Fibroblast of skin of back (primary cell): Measurements from ENCODE around the gene CBFB.
A peak's percentile ranks its signal among the peaks of the same experiment; 100 is the strongest.
"Not testable (repeated sequence)": the region's sequence is repeated elsewhere in the genome, so short reads cannot be mapped to it uniquely, and the experiment has no call there.

ENCODE experiments used
- DNase-seq: peaks from one replicate; pipeline ENCODE4 v3.0.0-alpha.2; 2013

Gene CBFB

DNA sequence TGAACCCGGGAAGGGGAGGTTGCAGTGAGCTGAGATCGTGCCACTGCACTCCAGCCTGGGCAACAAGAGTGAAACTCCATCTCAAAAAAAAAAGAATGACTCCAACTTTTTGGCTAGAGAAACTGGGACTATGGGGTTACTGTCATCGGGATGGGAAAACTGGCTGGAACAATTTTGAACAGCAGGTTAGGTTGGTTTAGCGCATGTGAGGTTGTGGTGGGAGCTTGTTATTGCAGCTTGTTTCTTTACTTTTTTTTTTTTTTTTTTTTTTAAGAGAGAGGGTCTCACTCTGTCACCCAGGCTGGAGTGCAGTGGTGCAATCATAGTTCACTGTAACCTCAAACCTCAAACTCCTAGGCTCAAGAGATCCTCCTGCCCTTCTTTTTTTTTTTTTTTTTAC lies 12.6 kb downstream of the CBFB start:
- DNase-seq, result not testable (repeated sequence)

DNA sequence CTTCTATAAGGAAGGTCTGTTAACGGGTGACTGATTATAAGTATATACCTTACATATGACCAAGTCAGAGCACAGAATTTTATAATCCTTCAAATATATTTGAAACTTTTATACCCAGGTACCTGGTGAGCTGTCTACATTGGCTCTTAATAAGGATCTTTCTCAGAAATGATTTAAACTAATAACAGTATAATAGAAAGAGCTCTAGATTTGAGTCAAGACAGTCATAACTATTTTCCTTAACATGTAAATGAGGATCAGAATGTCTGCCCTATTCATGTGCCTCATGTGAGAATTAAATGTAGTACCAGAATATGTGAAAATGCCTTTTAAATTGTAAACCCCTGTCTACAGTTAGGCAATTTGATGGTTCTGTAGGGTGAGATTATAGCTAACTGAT lies 14.5 kb downstream of the CBFB start:
- DNase-seq, result no peak

DNA sequence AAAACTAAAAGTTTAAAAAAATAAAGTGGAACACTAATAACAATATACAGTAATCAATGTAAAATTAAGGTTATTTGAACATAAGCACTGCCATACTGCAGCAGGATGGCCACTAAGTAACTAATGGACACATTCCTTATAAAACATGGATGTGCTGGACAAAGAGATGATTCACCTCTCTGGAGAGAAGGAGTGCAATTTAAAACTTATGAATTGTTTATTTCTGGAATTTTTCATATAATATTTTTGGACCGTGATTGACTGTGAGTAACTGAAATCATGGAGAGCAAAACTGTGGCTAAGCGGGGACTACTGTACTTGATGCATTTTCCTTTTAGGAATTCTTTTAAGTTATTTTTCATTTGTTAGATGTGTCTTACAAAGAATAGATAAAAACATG lies 21.8 kb downstream of the CBFB start:
- DNase-seq, result peak; percentile 63

DNA sequence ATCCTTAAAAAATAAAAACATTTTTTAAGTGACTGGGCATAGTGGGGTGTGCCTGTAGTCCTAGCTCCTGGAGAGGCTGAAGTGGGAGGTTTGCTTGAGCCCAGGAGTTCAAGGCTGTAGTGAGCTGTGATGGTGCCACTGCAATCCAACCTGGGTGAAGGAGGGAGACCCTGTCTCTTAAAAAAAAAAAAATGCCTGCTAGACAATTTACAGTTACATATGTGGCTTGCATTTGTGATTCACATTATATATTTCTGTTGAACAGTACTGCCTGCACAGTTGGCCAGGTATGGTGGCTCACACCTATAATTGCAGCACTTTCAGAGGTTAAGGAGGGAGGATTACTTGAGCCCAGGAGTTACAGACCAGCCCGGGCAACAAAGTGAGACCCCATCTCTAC lies 23.4 kb downstream of the CBFB start:
- DNase-seq, result no peak

- DNase-seq, result no peak
These were observed 24.9 kb downstream of the CBFB start for GRCh38 chr16:67053767-67054334.

GRCh38 chr16:67054901-67055300 lies 26.0 kb downstream of the CBFB start:
- no peak for DNase-seq

DNA sequence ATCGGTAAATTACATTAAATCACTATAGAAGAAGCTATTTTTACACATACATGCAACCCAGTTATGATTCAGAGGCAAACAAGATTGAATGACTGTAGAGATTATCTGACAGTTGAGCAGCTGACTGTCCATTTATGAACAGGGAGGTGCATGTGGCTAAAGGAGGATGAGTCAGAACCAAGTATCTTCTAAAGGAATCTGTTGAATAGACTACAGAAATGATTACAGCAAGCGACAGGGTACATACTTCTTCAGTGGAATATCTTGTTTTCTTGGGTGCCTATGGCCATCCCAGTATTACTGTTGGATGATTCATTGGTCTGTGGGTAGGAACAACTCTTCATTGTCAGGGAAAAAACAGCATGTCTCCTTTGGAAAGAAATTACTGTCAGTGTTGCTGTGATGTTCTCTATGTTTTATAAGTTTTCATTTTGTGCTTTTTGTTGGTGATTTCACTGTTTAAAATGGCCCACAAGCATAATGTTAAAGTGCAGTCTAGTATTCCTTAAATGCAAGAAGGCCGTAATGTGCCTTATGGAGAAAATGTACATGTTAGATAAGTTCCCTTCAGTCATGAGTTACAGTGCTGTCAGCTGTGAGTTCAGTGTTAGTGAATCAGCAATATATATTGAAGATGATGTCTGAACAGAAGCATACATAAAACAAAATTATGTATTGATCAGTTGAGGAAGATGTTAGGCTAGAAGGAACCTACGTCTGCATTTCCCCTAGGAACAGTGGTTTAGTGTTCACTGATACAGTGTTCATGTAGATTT lies 27.0 kb downstream of the CBFB start:
- DNase-seq, result peak; percentile 99

GRCh38 chr16:67063008-67063407 lies 34.1 kb downstream of the CBFB start:
- no peak for DNase-seq

DNA sequence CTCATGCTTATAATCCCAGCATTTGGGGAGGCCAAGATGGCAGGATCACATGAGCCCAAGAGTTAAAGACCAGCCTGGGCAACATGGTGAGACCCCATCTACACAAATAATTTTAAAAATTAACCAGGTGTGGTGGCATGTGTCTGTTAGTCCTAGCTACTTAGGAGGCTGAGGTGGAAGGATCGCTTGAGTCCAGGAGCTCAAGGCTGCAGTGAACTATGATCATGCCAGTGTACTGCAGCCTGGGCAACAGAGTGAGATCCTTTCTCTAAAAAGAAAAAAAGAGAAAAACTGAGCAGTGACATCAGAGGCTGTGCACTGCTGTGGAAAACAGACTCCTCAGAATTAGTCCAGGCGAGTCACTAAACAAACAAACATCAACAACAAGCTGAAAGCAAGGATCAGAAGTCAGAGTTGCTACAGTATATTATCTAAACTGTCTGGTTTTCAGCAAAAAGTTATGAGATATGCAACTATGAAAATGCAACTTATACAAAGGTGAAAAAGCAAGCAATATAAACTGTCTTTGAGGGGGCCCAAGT lies 39.3 kb downstream of the CBFB start:
- peak; percentile 20 for DNase-seq

GRCh38 chr16:67071476-67072048 lies 42.6 kb downstream of the CBFB start:
- DNase-seq, result no peak

DNA sequence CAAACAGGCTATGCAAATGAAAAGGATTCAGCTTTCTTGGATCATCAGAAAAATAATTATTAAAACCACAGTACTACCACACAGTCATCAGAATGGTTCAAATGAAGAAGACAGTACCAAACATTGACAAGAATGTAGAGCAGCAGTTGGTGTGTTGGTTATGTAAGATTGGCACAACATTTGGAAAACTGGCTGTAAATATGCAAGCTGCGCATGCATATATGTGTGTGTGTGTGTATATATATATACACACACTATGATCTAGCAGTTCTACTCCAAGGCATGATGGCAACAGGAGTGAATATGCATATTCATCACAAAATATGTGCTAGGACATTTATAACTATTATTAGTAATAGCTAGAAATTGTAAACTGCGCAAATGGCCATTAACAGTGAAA lies 46.4 kb downstream of the CBFB start:
- no peak for DNase-seq

DNA sequence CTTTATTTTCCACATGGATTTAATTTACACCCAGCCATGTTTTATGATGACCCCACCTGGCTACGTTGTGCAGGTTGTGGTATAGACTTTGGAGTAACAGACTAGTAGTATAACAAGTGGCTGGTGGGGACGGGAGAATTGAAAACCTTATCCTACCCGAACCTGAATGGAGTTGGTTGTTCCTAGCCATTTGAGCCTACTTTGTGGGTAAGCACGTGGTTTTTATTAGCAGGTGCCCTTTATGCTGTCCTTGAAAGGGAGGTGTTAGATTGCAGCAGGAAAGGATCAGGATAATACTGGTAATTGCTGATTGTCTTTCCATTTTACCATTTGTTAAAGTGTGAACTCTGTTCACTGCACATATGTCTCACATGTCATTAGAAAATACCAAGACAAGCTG lies 48.9 kb downstream of the CBFB start:
- no peak for DNase-seq

DNA sequence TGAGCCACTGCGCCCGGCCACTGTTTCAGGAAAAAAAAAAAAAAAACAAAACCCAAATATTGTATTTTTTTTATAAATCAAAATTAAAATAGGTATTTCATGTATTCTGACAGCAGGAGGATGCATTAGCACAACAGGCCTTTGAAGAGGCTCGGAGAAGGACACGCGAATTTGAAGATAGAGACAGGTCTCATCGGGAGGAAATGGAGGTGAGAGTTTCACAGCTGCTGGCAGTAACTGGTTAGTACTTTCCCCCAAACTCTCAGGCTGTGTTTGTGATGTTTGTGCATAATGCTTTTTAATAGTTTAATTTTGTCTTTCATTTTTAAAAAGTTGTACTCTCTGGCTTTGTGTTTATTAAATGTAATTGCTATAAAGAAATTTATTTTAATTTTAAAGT lies 53.2 kb downstream of the CBFB start:
- DNase-seq, result no peak

DNA sequence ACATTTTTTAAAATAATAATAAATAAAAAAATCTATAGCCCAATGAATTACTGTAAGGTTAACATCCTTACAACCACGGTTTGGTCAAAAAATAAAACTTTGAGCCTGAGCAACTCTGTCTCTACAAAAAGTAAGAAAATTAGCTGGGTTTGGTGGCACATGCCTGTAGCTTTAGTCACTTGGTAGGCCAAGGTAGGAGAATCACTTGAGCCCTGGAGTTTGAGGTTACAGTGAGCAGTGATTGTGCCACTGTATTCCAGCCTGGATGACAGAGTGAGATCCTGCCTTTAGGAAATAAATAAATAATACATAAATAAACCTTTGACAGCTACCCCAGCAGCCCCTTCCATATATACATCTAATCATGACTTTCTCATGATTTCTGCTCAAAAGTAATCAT lies 53.9 kb downstream of the CBFB start:
- DNase-seq, result peak; percentile 26

DNA sequence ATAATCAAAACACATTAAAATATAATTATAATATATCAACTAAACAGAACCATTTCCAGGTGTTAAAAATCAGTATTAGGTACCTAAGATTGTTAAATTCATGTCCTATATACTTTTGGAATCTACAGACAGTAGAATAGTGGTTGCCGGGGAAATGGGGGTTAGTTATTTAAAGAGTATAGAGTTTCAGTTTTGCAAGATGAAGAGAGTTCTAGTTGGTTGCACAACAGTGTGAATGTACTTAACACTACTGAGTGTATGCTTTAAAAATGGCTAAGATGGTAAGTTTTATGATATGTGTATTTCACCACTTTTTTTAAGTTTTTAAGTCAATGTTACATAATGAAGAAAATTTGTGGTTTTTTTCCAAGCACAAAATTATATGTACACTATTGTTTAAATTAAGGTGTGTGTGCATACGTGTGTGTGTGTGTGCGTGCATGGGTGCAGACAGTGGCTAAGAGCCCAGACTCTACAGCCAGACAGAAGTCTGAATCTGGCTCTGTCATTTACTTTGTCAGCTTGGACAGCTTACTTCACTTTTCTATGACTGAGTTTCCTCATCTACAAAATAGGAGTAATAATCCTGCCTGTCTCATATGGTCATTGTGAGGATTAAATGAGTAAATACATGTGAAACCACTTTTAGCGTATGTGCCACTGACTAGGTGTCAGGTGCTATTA lies 55.5 kb downstream of the CBFB start:
- no peak for DNase-seq

GRCh38 chr16:67086822-67087221 lies 57.9 kb downstream of the CBFB start:
- DNase-seq, result no peak

GRCh38 chr16:67087291-67087690 lies 58.3 kb downstream of the CBFB start:
- DNase-seq, result no peak

DNA sequence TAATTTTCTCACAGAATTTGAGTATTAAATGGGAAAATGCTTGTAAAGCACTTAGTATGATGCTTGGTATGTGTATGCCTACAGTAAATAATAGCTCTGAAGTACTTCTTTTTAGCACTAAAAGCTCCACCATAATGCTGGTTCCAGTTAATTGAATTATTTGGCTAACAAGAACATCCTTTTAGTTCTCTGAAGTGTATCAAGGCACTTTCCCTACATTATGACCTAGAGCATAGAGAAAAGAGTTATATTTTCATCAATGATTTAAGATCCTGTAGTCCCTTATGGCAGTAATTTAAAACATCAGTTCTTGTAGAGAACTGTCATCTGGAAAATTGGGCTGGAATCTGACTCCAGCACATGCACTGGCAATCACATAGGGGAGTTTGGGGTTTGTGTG lies 58.9 kb downstream of the CBFB start:
- no peak for DNase-seq

GRCh38 chr16:67088551-67088950 lies 59.6 kb downstream of the CBFB start:
- DNase-seq, result no peak

GRCh38 chr16:67089101-67089500 lies 60.2 kb downstream of the CBFB start:
- no peak for DNase-seq

DNA sequence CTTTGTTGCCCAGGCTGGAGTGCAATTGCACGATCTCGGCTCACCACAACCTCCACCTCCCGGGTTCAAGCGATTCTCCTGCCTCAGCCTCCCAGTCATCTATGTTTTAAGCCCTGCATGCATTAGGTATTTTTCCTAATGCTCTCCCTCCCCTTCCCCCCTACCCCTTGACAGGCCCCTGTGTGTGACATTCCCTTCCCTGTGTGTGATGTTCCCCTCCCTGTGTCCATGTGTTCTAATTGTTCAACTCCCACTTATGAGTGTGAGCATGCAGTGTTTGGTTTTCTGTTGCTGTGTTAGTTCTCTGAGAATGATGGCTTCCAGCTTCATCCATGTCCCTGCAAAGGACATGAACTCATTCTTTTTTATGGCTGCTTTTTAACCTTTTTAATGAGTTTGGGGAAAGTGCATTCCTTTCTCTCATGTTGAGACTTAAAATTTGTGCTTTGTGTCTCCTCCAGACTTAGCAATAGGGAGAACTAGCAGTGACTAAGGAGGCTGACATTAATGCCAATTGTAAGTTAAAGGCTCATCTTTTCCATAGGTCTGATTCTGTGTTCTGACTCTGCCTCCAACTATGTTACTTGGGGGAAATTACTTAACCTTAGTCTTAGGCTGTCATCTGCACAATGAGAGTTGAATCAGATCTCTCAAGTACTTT lies 63.1 kb downstream of the CBFB start:
- peak; percentile 81 for DNase-seq

DNA sequence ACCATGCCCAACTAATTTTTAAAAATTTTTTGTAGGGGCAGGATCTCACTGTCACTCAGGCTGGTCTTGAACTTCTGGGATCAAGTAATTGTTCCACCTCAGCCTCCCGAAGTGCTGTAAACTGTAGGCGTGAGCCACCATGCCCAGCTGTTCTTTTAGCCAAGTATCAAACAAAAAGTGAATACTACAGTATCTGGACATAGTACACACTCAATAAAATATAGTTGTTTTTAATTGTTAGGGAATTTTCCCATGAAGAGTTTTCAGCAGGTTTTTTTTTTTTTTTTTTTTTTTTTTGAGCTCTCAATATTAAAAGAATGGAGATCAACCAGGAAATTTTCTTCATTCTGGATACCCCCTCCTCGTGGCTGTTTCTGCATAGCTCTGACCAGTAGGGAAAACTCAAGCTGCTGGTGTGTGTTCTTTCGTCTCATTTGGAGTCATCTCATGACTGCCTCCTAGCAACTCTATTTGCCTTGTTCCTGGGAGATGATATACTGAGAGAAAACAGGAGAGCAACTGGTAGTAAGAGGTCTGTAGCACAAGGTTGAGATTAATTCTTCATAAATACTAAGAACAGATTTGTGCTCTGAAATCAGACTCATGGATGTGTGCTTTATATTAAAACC lies 64.3 kb downstream of the CBFB start:
- no peak for DNase-seq
